PC-3 (cell line): ENCODE data around the gene SLC35F2. TPM values are rescaled to one million over a fixed set of nuclear protein-coding genes. Genes with fewer than 3 reads are reported as not detected.
A peak's percentile ranks its signal among the peaks of the same experiment; 100 is the strongest.
"Not testable (repeated sequence)": the region's sequence is repeated elsewhere in the genome, so short reads cannot be mapped to it uniquely, and the experiment has no call there.

ENCODE experiments used
- ATAC-seq: fragments of 200-7000 bp; cut with Tn5 transposase; 2 replicates; pipeline ENCODE4 v1.9.1; 2020; ENCODE audit warnings: mild to moderate bottlenecking, moderate library complexity
- BruUV-seq: library from RNA; stranded (reverse); fragments of 400-500 nt; replicated peaks from 2 replicates; lab custom pipeline; 2021; lab: Mats Ljungman, UMichigan
- CTCF ChIA-PET: fragments of 300-600 bp; sonication (Branson Sonifier 250); formaldehyde crosslinking; loops from one replicate; lab custom pipeline; 2022; ENCODE audit warnings: antibody characterized with exemption; lab: Charles Lee
- POLR2A ChIA-PET: fragments of 300-600 bp; sonication (Branson Sonifier 250); formaldehyde crosslinking; loops from one replicate; lab custom pipeline; 2022; ENCODE audit warnings: antibody characterized with exemption; ENCODE audit not compliant: unreplicated experiment; lab: Charles Lee
- DNase-seq: peaks from one replicate; pipeline ENCODE4 v3.0.0-alpha.2; 2015
- H2AFZ ChIP-seq: fragments of 300-600 bp; sonication (generic); 2 replicates; pipeline ENCODE4 v1.6.0; 2016; ENCODE audit warnings: antibody characterized with exemption, low read length
- H3F3A ChIP-seq: fragments of 300-600 bp; sonication (generic); one replicate; pipeline ENCODE4 v1.6.0; 2017; ENCODE audit warnings: antibody characterized with exemption, low read length, control low read depth, mild to moderate bottlenecking; ENCODE audit not compliant: unreplicated experiment
- H3K27ac ChIP-seq: fragments of 300-600 bp; sonication (generic); 2 replicates; pipeline ENCODE4 v1.5.1; 2016; ENCODE audit warnings: mild to moderate bottlenecking, low read length
- H3K27me3 ChIP-seq: fragments of 300-600 bp; sonication (generic); 2 replicates; pipeline ENCODE4 v1.6.1; 2016; ENCODE audit warnings: low read length, mixed read lengths
- H3K36me3 ChIP-seq: fragments of 300-600 bp; sonication (generic); 2 replicates; pipeline ENCODE4 v1.6.1; 2016; ENCODE audit warnings: low read depth, mixed run types, low read length, mixed read lengths
- H3K4me1 ChIP-seq: fragments of 300-600 bp; sonication (generic); 2 replicates; pipeline ENCODE4 v1.5.1; 2016; ENCODE audit warnings: low read length; ENCODE audit not compliant: insufficient read depth
- H3K4me2 ChIP-seq: fragments of 300-600 bp; sonication (generic); 2 replicates; pipeline ENCODE4 v1.6.0; 2016; ENCODE audit warnings: low read length
- H3K4me3 ChIP-seq: fragments of 300-600 bp; sonication (generic); 2 replicates; pipeline ENCODE4 v1.5.1; 2016; ENCODE audit warnings: mild to moderate bottlenecking, low read length, mixed read lengths
- H3K79me2 ChIP-seq: fragments of 300-600 bp; sonication (generic); 2 replicates; pipeline ENCODE4 v1.6.1; 2017; ENCODE audit warnings: low read length, mixed read lengths
- H3K9ac ChIP-seq: fragments of 300-600 bp; sonication (generic); 2 replicates; pipeline ENCODE4 v1.6.0; 2016; ENCODE audit warnings: mild to moderate bottlenecking, low read length
- H3K9me2 ChIP-seq: fragments of 300-600 bp; sonication (generic); replicated peaks from 2 replicates; pipeline ENCODE4 v1.6.1; 2016; ENCODE audit warnings: mixed run types, low read length, mixed read lengths
- H3K9me3 ChIP-seq: fragments of 300-600 bp; sonication (generic); 2 replicates; pipeline ENCODE4 v1.6.1; 2016; ENCODE audit warnings: low read length, mixed read lengths
- H4K20me1 ChIP-seq: fragments of 300-600 bp; sonication (generic); 2 replicates; pipeline ENCODE4 v1.6.1; 2016; ENCODE audit warnings: low read length, mixed read lengths
- CTCF ChIP-seq: fragments of 300-600 bp; sonication (generic); conservative IDR thresholded peaks from 2 replicates; pipeline ENCODE4 v1.5.1; 2017; ENCODE audit warnings: antibody characterized with exemption, low read depth, mild to moderate bottlenecking, low read length
- EZH2 ChIP-seq: fragments of 300-600 bp; sonication (generic); IDR thresholded peaks from one replicate; pipeline ENCODE4 v1.6.1; 2017; ENCODE audit warnings: antibody characterized with exemption, mild to moderate bottlenecking, low read length; ENCODE audit not compliant: unreplicated experiment
- EZH2phosphoT487 ChIP-seq: fragments of 300-600 bp; sonication (generic); IDR thresholded peaks from 2 replicates; pipeline ENCODE4 v1.6.1; 2018; ENCODE audit warnings: mild to moderate bottlenecking, antibody characterized with exemption, low read length, borderline replicate concordance
- intact Hi-C: fragments of 100-400 bp; cut with micrococcal nuclease; formaldehyde crosslinking; loops from 2 replicates; pipeline ENCODE4 v1.9.0; 2023
- total RNA-seq: library from RNA; depleted of rRNA; stranded (reverse); fragments of >200 nt; gene quantifications from 2 replicates; pipeline ENCODE4 v1.2.3, GENCODE V29; 2014

Gene SLC35F2
- total RNA-seq, 1 experiment from 2014 or later: 210 TPM

GRCh38 chr11:107860688-107861087 lies 2.1 kb upstream of the SLC35F2 start:
- ChIA-PET CTCF (no interaction called here), POLR2A (no interaction called here)
- Histone ChIP-seq H3K79me2 (peaks cover 39% of the 10 kb centered on the region), H3K27me3 (no peaks in the 10 kb centered on the region), H3K36me3 (no peaks in the 10 kb centered on the region; the same call in 1 of the 2 replicates), H3K4me2 (no peak overlapping the region), H3K4me3 (no peak overlapping the region), H2AFZ (no peak overlapping the region), H3F3A (no peaks in the 10 kb centered on the region), H4K20me1 (peaks cover 6% of the 10 kb centered on the region; the same call in 1 of the 2 replicates), H3K9me3 (no peaks in the 10 kb centered on the region), H3K27ac (no peak overlapping the region), H3K4me1 (peaks cover 11% of the 10 kb centered on the region), H3K9ac (no peak overlapping the region), H3K9me2 (no peaks in the 10 kb centered on the region)
- intact Hi-C loops: no loop called here
- no peak for DNase-seq
- no peak for ATAC-seq
- BruUV-seq: no TSS peak
- TF ChIP-seq CTCF (no peak; the same call in 1 of the 2 replicates), EZH2phosphoT487 (no peak), EZH2 (no peak)

DNA sequence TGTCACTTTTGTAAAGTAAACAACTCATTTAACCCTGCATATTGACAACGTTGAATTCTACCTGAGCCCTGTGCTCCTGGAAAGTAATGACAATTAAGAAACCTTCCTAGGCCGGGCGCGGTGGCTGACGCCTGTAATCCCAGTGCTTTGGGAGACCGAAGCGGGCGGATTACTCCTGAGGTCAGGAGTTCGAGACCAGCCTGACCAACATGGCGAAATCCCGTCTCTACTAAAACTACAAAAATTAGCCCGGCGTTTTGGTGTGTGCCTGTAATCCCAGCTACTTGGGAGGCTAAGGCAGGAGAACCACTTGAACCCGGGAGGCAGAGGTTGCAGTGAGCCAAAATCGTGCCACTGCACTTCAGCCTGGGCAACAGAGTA lies 1.6 kb upstream of the SLC35F2 start:
- Histone ChIP-seq H3K4me2 (peak overlapping the region; percentile 79), H3K79me2 (peaks cover 43% of the 10 kb centered on the region), H3K4me1 (peaks cover 12% of the 10 kb centered on the region), H3K4me3 (peak overlapping the region; percentile 81), H2AFZ (peak overlapping the region; percentile 78)
- H3K36me3 ChIP-seq, H3K9ac ChIP-seq, H3K27me3 ChIP-seq, H3K9me3 ChIP-seq, DNase-seq, intact Hi-C loops, H3K9me2 ChIP-seq, BruUV-seq, H3K27ac ChIP-seq, ATAC-seq, H4K20me1 ChIP-seq, POLR2A ChIA-PET, H3F3A ChIP-seq: not testable (repeated sequence)
- CTCF ChIA-PET: interaction anchor here (0.5 kb wide), 1 partner anchor 60 kb away, joined by 3 read pairs; no protein-coding TSS in a partner anchor

DNA sequence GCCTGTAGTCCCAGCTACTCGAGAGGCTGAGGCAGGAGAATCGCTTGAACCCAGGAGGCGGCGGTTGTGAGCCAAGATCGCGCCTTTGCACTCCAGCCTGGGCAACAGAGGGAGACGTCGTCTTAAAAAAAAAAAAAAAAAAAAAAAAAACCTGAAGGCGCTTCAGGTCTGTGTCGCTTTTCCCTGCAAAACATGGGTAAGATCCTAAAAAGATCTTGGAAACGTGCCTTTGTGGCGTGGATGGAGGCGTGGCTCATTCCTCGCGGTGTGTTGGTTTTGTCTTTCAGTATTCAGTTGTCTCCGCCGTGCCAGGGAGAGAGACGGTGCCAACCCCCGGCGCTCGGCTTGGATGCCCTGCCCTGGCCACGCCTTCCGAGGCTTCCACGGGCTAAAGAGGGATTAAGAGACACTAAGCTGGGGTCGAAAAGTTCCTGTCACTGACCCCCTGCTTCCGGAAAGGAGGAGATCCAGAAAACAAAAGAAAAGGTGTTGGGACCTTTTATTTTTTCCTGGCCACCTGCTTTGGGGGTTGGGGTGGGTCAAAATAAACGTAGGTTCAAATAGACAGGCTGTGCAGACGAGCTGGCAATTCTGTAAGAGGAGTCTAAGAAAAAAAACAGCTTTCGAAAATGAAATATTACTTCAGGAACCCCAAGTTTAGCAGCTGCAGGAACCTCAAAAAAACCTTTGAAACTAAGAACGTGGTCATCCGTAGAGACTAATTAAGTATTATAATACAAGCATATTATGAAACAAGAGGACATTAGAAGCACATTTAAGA lies 1.1 kb upstream of the SLC35F2 start:
- ChIA-PET CTCF (interaction anchor here (0.5 to 0.7 kb wide), 2 partner anchors 39 to 60 kb away, joined by 3 to 8 read pairs; no protein-coding TSS in a partner anchor), POLR2A (interaction anchor here (0.5 kb wide), 1 partner anchor 363 kb away, joined by 4 read pairs; the partner anchor contains the start of gene ATM)
- Histone ChIP-seq H3K9me2 (no peaks in the 10 kb centered on the region), H3K4me3 (peak overlapping the region; percentile 81), H3F3A (no peaks in the 10 kb centered on the region), H3K4me1 (peaks cover 17% of the 10 kb centered on the region), H3K9ac (peak overlapping the region; percentile 85), H2AFZ (peak overlapping the region; percentile 78), H3K27ac (peak overlapping the region; percentile 60), H3K27me3 (no peaks in the 10 kb centered on the region), H4K20me1 (peaks cover 11% of the 10 kb centered on the region), H3K9me3 (no peaks in the 10 kb centered on the region), H3K79me2 (peaks cover 49% of the 10 kb centered on the region), H3K4me2 (peak overlapping the region; percentile 79), H3K36me3 (peaks cover 10% of the 10 kb centered on the region)
- intact Hi-C loops: loop anchor here (1.0 to 2.0 kb wide), 4 partner anchors 19 to 71 kb away; no protein-coding TSS in a partner anchor
- DNase-seq (peak; percentile 84), ATAC-seq (peak; percentile 21)
- TSS peak; percentile 7 for BruUV-seq
- no peak for TF ChIP-seq EZH2
- TF ChIP-seq CTCF: no peak
- no peak for TF ChIP-seq EZH2phosphoT487
